ENCODE measurements around the gene PAX8. TPM values are rescaled to one million over a fixed set of nuclear protein-coding genes. Genes with fewer than 3 reads are reported as not detected.
"Not testable (repeated sequence)": the region's sequence is repeated elsewhere in the genome, so short reads cannot be mapped to it uniquely, and the experiment has no call there.

PAX8 gene
- total RNA-seq, 1 donor: 2.9 TPM

DNA sequence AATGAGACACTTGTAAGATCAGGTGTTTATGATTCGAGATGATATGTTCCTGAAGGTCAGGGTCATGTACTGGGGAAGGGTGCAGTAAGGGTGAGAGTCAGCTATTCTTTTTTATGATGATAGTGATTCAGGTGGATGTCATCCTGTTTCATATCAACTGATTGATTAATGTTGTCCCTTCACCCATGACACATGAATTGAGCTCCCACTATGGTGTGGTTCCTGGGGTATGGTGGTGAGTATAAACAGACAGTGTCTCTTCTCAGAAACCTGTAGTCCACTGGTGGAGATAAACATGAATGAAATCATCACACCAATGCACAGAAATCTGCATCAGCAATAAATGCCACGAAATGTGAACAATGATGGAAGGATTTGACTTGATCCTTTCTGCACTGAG is 37.4 kb upstream of the PAX8 start:
- peaks cover 9% of the 10 kb centered on the region for H3K27me3 ChIP-seq (ENCODE audit: insufficient read depth, low read length)
- H3K36me3 ChIP-seq (ENCODE audit: insufficient read depth, low read length): no peaks in the 10 kb centered on the region
- no peak overlapping the region for H2AFZ ChIP-seq (ENCODE audit: low read length)
- TF ChIP-seq, protein P1, sequence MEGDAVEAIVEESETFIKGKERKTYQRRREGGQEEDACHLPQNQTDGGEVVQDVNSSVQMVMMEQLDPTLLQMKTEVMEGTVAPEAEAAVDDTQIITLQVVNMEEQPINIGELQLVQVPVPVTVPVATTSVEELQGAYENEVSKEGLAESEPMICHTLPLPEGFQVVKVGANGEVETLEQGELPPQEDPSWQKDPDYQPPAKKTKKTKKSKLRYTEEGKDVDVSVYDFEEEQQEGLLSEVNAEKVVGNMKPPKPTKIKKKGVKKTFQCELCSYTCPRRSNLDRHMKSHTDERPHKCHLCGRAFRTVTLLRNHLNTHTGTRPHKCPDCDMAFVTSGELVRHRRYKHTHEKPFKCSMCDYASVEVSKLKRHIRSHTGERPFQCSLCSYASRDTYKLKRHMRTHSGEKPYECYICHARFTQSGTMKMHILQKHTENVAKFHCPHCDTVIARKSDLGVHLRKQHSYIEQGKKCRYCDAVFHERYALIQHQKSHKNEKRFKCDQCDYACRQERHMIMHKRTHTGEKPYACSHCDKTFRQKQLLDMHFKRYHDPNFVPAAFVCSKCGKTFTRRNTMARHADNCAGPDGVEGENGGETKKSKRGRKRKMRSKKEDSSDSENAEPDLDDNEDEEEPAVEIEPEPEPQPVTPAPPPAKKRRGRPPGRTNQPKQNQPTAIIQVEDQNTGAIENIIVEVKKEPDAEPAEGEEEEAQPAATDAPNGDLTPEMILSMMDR (IDR thresholded peaks at IDR 0.05; ENCODE audit: extremely low read depth, low read depth, low read length): no peak
- no peak overlapping the region for H3K27ac ChIP-seq (ENCODE audit: low read depth, low read length)
- H4K20me1 ChIP-seq (ENCODE audit: insufficient read depth, low read length): no peaks in the 10 kb centered on the region
- no peak overlapping the region for H3K4me3 ChIP-seq (ENCODE audit: insufficient read depth, low read length)
- H3K9me3 ChIP-seq (ENCODE audit: low read depth, low read length): no peaks in the 10 kb centered on the region
- DNase-seq (ENCODE audit: insufficient read length, low spot score, missing footprints): no peak
- H3K79me2 ChIP-seq (ENCODE audit: insufficient read depth, low read length): no peaks in the 10 kb centered on the region
- H3K4me1 ChIP-seq (ENCODE audit: insufficient read depth, low read length): peaks cover 11% of the 10 kb centered on the region
- no peak overlapping the region for H3K4me2 ChIP-seq (ENCODE audit: insufficient read depth, low read length)

DNA sequence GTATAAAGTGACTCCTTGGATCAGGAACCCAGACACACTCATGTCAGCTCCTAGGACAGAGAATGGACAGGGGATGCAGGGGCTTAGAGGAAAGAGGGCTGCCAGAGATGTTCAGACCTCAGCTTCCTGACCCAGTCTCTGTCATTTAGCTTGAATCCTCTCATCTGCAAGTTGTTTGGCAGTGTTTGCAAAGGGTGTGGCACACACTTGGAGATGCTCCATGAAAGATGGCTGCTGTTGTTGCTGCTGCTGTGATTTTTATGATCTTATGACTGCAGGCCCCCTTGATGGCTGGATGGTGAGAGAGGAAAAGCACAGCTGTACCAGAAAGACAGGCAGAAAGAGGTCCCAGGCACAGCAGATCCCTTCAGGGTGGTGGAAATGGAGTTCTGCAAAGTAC is 35.9 kb upstream of the PAX8 start:
- not testable (repeated sequence) for H3K36me3 ChIP-seq (ENCODE audit: insufficient read depth, low read length); H2AFZ ChIP-seq (ENCODE audit: low read length); H3K27me3 ChIP-seq (ENCODE audit: insufficient read depth, low read length); H3K4me2 ChIP-seq (ENCODE audit: insufficient read depth, low read length); H3K9me3 ChIP-seq (ENCODE audit: low read depth, low read length); H3K27ac ChIP-seq (ENCODE audit: low read depth, low read length); H4K20me1 ChIP-seq (ENCODE audit: insufficient read depth, low read length); H3K79me2 ChIP-seq (ENCODE audit: insufficient read depth, low read length); DNase-seq (ENCODE audit: insufficient read length, low spot score, missing footprints); H3K4me3 ChIP-seq (ENCODE audit: insufficient read depth, low read length)
- peaks cover 11% of the 10 kb centered on the region for H3K4me1 ChIP-seq (ENCODE audit: insufficient read depth, low read length)

DNA sequence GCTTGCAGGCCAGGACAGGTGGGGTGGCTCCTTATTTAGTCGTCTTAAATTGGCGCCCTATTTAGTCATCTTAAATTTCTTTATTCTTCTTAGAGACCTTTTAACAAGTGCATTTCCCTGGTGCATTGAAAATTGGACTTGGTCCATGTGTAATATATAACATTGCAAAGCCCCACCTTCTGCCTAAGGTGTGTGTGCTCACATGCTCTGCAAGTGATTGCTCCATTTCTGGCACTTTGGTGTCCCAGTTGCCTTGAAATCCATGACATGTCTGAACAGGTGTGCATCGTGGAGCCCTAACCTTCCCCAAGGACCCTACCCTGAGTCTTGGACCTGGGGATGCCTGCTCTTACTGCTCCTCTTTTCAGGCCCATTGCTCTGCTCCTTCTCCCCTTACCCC is 35.5 kb upstream of the PAX8 start:
- H3K4me3 ChIP-seq (ENCODE audit: insufficient read depth, low read length); H3K27ac ChIP-seq (ENCODE audit: low read depth, low read length); H4K20me1 ChIP-seq (ENCODE audit: insufficient read depth, low read length); H2AFZ ChIP-seq (ENCODE audit: low read length); H3K4me2 ChIP-seq (ENCODE audit: insufficient read depth, low read length); DNase-seq (ENCODE audit: insufficient read length, low spot score, missing footprints); H3K9me3 ChIP-seq (ENCODE audit: low read depth, low read length); H3K79me2 ChIP-seq (ENCODE audit: insufficient read depth, low read length); H3K27me3 ChIP-seq (ENCODE audit: insufficient read depth, low read length); H3K36me3 ChIP-seq (ENCODE audit: insufficient read depth, low read length): not testable (repeated sequence)
- H3K4me1 ChIP-seq (ENCODE audit: insufficient read depth, low read length): peaks cover 11% of the 10 kb centered on the region

DNA sequence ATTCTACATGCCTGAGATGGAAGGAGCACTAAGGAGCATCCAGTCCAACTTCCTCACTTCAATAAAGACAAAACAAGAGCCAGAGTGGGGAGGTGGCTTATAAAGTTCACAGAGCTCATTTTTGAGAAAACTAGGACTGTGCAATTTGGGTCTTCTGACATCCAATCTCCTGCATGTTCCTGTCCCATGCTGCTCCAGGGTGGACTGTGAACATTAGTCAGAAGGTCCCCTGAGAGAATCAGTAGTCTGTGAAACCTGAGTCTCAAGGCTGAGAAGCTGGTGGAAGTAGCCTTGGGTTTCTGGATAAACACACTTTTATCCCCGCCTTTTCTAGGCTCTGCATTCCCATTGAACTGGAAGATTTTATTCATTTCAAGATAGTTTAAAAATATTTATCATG is 33.1 kb upstream of the PAX8 start:
- H3K4me1 ChIP-seq (ENCODE audit: insufficient read depth, low read length): peaks cover 11% of the 10 kb centered on the region
- H3K9me3 ChIP-seq (ENCODE audit: low read depth, low read length); H3K79me2 ChIP-seq (ENCODE audit: insufficient read depth, low read length); H3K27ac ChIP-seq (ENCODE audit: low read depth, low read length); DNase-seq (ENCODE audit: insufficient read length, low spot score, missing footprints); H3K4me3 ChIP-seq (ENCODE audit: insufficient read depth, low read length); H4K20me1 ChIP-seq (ENCODE audit: insufficient read depth, low read length); H2AFZ ChIP-seq (ENCODE audit: low read length); H3K36me3 ChIP-seq (ENCODE audit: insufficient read depth, low read length); H3K4me2 ChIP-seq (ENCODE audit: insufficient read depth, low read length); H3K27me3 ChIP-seq (ENCODE audit: insufficient read depth, low read length): not testable (repeated sequence)

DNA sequence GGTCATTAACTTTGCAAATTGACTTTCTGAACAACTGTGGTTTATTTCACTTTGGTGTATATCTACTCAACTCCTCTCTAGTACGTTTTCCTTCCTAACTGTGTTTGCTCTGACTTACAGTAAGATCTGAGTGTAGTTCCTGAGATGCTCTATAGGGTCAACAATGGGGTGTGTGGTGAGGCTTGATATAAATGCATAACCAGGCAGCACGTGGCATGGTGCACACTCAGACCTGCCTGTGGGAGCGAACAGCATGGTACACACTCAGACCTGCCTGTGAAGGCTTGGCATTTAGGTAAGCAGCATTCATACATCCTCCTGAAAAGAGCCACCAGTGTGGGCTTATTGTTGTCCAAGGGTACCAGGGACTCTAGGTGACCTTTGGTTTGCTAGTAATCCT is 32.5 kb upstream of the PAX8 start:
- H3K4me3 ChIP-seq (ENCODE audit: insufficient read depth, low read length); H3K27ac ChIP-seq (ENCODE audit: low read depth, low read length); H3K9me3 ChIP-seq (ENCODE audit: low read depth, low read length); H4K20me1 ChIP-seq (ENCODE audit: insufficient read depth, low read length); H2AFZ ChIP-seq (ENCODE audit: low read length); H3K79me2 ChIP-seq (ENCODE audit: insufficient read depth, low read length); H3K27me3 ChIP-seq (ENCODE audit: insufficient read depth, low read length); H3K4me2 ChIP-seq (ENCODE audit: insufficient read depth, low read length); DNase-seq (ENCODE audit: insufficient read length, low spot score, missing footprints); H3K36me3 ChIP-seq (ENCODE audit: insufficient read depth, low read length): not testable (repeated sequence)
- H3K4me1 ChIP-seq (ENCODE audit: insufficient read depth, low read length): peaks cover 11% of the 10 kb centered on the region

DNA sequence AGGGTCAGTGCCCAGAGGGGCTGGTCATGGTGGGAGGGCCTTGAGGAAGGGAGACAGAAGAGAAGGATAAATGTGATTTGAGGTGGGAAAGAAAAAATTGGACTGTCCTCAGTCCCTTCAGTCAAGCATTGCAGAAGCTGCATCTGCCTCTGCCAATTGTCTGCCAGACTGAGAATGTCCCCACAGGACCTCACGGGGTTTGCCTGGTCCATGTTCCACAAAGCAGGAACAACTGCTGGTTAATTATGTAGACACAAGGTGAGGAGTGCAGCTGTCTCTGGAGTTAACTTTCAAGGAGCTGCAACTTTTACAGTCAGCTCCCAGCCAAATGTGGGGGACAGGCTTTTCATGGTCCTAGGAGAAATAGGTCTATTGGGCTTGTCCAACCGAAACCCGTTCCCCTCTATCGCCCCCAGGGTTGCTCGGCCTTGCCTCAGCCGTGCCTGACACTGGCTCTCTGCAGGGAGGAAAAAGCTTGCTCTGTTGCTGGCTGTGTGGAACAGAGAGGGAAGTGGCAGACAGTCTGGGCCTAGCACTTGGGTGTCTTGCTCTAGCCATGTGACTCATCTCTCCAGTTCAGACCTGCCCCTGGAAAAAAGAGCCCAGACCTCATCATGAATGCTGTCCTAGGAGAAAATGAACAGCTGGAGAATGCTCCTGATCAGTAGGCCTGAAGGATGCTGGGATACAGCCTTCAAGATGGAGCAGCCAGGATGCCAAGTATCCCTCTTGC is 31.1 kb upstream of the PAX8 start:
- H3K36me3 ChIP-seq (ENCODE audit: insufficient read depth, low read length): no peaks in the 10 kb centered on the region
- H3K9me3 ChIP-seq (ENCODE audit: low read depth, low read length): no peaks in the 10 kb centered on the region
- no peak for DNase-seq (ENCODE audit: insufficient read length, low spot score, missing footprints)
- H3K27me3 ChIP-seq (ENCODE audit: insufficient read depth, low read length): peaks cover 3% of the 10 kb centered on the region
- TF ChIP-seq, protein P1 (IDR thresholded peaks at IDR 0.05; ENCODE audit: extremely low read depth, low read depth, low read length): no peak
- H3K4me3 ChIP-seq (ENCODE audit: insufficient read depth, low read length): no peak overlapping the region
- H3K79me2 ChIP-seq (ENCODE audit: insufficient read depth, low read length): no peaks in the 10 kb centered on the region
- no peaks in the 10 kb centered on the region for H4K20me1 ChIP-seq (ENCODE audit: insufficient read depth, low read length)
- H3K27ac ChIP-seq (ENCODE audit: low read depth, low read length): no peak overlapping the region
- H3K4me2 ChIP-seq (ENCODE audit: insufficient read depth, low read length): no peak overlapping the region
- H2AFZ ChIP-seq (ENCODE audit: low read length): no peak overlapping the region
- H3K4me1 ChIP-seq (ENCODE audit: insufficient read depth, low read length): peaks cover 11% of the 10 kb centered on the region

Data from osteoblast (primary cell).